HL-60/S4 treated with retinoic acid at 250 ng/mL for 4 days and 3 days (cell line): ENCODE measurements around the gene CASP8.

Source experiments
- in situ Hi-C: fragments of 300-500 bp; cut with MboI; formaldehyde crosslinking; loops from 2 replicates; pipeline ENCODE4 v1.7.0; 2022; ENCODE audit warnings: low sequenced_read_pairs

CASP8 gene

GRCh38 chr2:201320701-201321100, 60.4 kb downstream of the CASP8 start:
- in situ Hi-C loops: no loop called here

GRCh38 chr2:201322772-201323171, 62.4 kb downstream of the CASP8 start:
- in situ Hi-C loops: no loop called here

DNA sequence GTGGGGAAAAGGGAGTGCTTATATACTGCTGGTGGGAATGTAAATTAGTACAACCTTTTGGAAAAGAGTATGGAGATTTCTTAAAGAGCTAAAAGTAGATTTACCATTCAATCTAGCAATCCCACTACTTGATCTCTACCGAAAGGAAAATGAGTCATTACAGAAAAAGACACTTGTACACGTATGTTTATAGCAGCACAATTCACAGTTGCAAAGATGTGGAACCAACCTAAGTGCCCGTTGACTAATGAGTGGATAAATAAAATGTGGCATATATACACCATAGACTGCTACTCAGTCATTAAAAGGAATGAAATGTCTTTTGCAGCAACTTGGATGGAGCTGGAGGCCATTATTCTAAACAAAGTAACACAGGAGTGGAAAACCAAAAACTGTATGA, 67.3 kb downstream of the CASP8 start:
- in situ Hi-C loops: no loop called here

DNA sequence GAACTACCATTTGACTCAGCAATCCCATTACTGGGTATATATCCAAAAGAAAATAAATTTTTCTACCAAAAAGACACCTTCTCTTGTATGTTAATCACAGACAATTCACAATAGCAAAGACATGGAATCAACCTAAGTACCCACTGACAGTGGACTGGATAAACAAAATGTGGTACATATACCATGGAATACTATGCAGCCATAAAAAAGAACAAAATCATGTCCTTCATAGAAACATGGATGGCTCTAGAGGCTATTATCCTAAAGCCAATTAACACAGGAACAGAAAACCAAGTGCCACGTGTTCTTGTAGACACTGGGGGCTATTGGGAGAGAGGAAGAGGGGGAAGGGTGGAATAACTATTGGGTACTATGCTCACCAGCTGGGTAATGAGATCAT, 69.1 kb downstream of the CASP8 start:
- in situ Hi-C loops: no loop called here
